Endothelial cell (in vitro differentiated cells): Measurements from ENCODE around the gene MCM3. TPM values are rescaled to one million over a fixed set of nuclear protein-coding genes. Genes with fewer than 3 reads are reported as not detected.
A peak's percentile ranks its signal among the peaks of the same experiment; 100 is the strongest.

ENCODE experiments used
- DNase-seq: peaks from one replicate; pipeline ENCODE4 v3.0.0; 2021; ENCODE audit warnings: low spot score
- H3K27ac Mint-ChIP-seq: one replicate; pipeline ENCODE4 v1.8.0; 2021; ENCODE audit warnings: mixed read lengths, inconsistent platforms; ENCODE audit not compliant: unreplicated experiment
- H3K27me3 Mint-ChIP-seq: one replicate; pipeline ENCODE4 v1.8.0; 2021; ENCODE audit warnings: mild to moderate bottlenecking, moderate library complexity, mixed read lengths, inconsistent platforms; ENCODE audit not compliant: unreplicated experiment
- H3K36me3 Mint-ChIP-seq: one replicate; pipeline ENCODE4 v1.8.0; 2021; ENCODE audit warnings: mild to moderate bottlenecking, low read depth, mixed read lengths, inconsistent platforms; ENCODE audit not compliant: unreplicated experiment
- H3K4me1 Mint-ChIP-seq: one replicate; pipeline ENCODE4 v1.8.0; 2021; ENCODE audit warnings: mild to moderate bottlenecking, mixed read lengths, inconsistent platforms; ENCODE audit not compliant: unreplicated experiment
- H3K4me3 Mint-ChIP-seq: one replicate; pipeline ENCODE4 v1.8.0; 2021; ENCODE audit warnings: mild to moderate bottlenecking, mixed read lengths, inconsistent platforms; ENCODE audit not compliant: unreplicated experiment
- H3K9me3 Mint-ChIP-seq: one replicate; pipeline ENCODE4 v1.8.0; 2021; ENCODE audit warnings: mixed read lengths, inconsistent platforms; ENCODE audit not compliant: unreplicated experiment
- CTCF ChIP-seq: fragments of 200-600 bp; sonication (generic); IDR thresholded peaks from one replicate; pipeline ENCODE4 v1.5.0; 2021; ENCODE audit warnings: antibody characterized with exemption; ENCODE audit not compliant: unreplicated experiment
- total RNA-seq: library from RNA; stranded (reverse); fragmentation: NEBNext Ultra II Directional; extraction: Animal tissue kit (Norgen Biotek cat#: 25700); gene quantifications from one replicate; pipeline ENCODE4 v1.2.1, GENCODE V29; 2021; ENCODE audit not compliant: unreplicated experiment

The MCM3 gene
- total RNA-seq, 1 donor from 2014 or later, result 50.0 TPM

GRCh38 chr6:52297433-52297832 lies 12.9 kb upstream of the MCM3 start:
- H3K36me3 Mint-ChIP-seq, result peaks cover 19% of the 10 kb centered on the region
- no peak for TF ChIP-seq CTCF
- no peak for DNase-seq
- H3K4me1 Mint-ChIP-seq, result no peaks in the 10 kb centered on the region
- H3K9me3 Mint-ChIP-seq, result no peaks in the 10 kb centered on the region
- H3K27me3 Mint-ChIP-seq, result no peaks in the 10 kb centered on the region
- H3K4me3 Mint-ChIP-seq, result no peak overlapping the region
- no peak overlapping the region for H3K27ac Mint-ChIP-seq

GRCh38 chr6:52293067-52293466 lies 8.5 kb upstream of the MCM3 start:
- Mint-ChIP-seq H3K27ac (no peak overlapping the region), H3K9me3 (no peaks in the 10 kb centered on the region), H3K4me1 (no peaks in the 10 kb centered on the region), H3K27me3 (no peaks in the 10 kb centered on the region), H3K36me3 (peaks cover 14% of the 10 kb centered on the region), H3K4me3 (no peak overlapping the region)
- DNase-seq, result no peak
- TF ChIP-seq CTCF, result no peak

GRCh38 chr6:52288841-52289240 lies 4.3 kb upstream of the MCM3 start:
- TF ChIP-seq CTCF, result no peak
- no peak for DNase-seq
- Mint-ChIP-seq H3K27ac (no peak overlapping the region), H3K4me1 (peaks cover 4% of the 10 kb centered on the region), H3K9me3 (no peaks in the 10 kb centered on the region), H3K36me3 (no peaks in the 10 kb centered on the region), H3K4me3 (no peak overlapping the region), H3K27me3 (peaks cover 2% of the 10 kb centered on the region)

- no peaks in the 10 kb centered on the region for H3K36me3 Mint-ChIP-seq
- no peak for DNase-seq
- no peak overlapping the region for H3K27ac Mint-ChIP-seq
- H3K4me1 Mint-ChIP-seq, result peaks cover 8% of the 10 kb centered on the region
- peaks cover 2% of the 10 kb centered on the region for H3K27me3 Mint-ChIP-seq
- H3K9me3 Mint-ChIP-seq, result no peaks in the 10 kb centered on the region
- TF ChIP-seq CTCF, result no peak
- no peak overlapping the region for H3K4me3 Mint-ChIP-seq
Measured at GRCh38 chr6:52288216-52288615, 3.7 kb upstream of the MCM3 start.

- Mint-ChIP-seq H3K4me1 (peaks cover 10% of the 10 kb centered on the region), H3K4me3 (peak overlapping the region; percentile 42), H3K36me3 (no peaks in the 10 kb centered on the region), H3K27ac (no peak overlapping the region), H3K27me3 (peaks cover 2% of the 10 kb centered on the region), H3K9me3 (no peaks in the 10 kb centered on the region)
- DNase-seq, result peak; percentile 79
- peak; percentile 29 for TF ChIP-seq CTCF
Measured at GRCh38 chr6:52286798-52287432, 2.4 kb upstream of the MCM3 start.
